ENCODE measurements around the gene NRCAM. TPM values are rescaled to one million over a fixed set of nuclear protein-coding genes. Genes with fewer than 3 reads are reported as not detected.

NRCAM gene
- total and polyA plus RNA-seq, 2 of the 13 experiments (the other 11 are each of a cell fraction or from before 2014, with no cell fraction given): 0.31 to 0.33 TPM

- Histone ChIP-seq H4K20me1 (ENCODE audit: insufficient read depth, low read length) (no peaks in the 10 kb centered on the region), H3K9me3 (ENCODE audit: low read length) (no peaks in the 10 kb centered on the region), H3K79me2 (ENCODE audit: insufficient read depth, low read length) (no peaks in the 10 kb centered on the region), H2AFZ (ENCODE audit: low read length) (no peak overlapping the region), H3K36me3 (replicated peaks in 1 of 2; ENCODE audit: control insufficient read depth in 1 of 2, insufficient read depth in 2 of 2, low read length in 2 of 2) (no peaks in the 10 kb centered on the region; a peak in 2 of 5 replicates), H3K27ac (ENCODE audit: extremely low read length, insufficient read depth, low read length) (no peak overlapping the region), H3K4me3 (replicated peaks in 1 of 3; ENCODE audit: insufficient read depth in 1 of 3, low read depth in 2 of 3, low read length in 3 of 3) (no peak overlapping the region), H3K9ac (ENCODE audit: insufficient read depth, low read depth, low read length) (no peak overlapping the region), H3K4me2 (ENCODE audit: low read depth, low read length) (no peak overlapping the region), H3K27me3 (ENCODE audit: control insufficient read depth in 1 of 2, insufficient read depth in 2 of 2, low read length in 2 of 2) (no peaks in the 10 kb centered on the region), H3K4me1 (ENCODE audit: insufficient read depth, low read length) (no peaks in the 10 kb centered on the region)
- in situ Hi-C loops (cut with HindIII; ENCODE audit: extremely low pct_ligation_motif_present, low pct_unique_long_range_greater_than_20kb) (no loop called here), intact Hi-C loops (cut with micrococcal nuclease; ENCODE audit: unreplicated experiment) (loop anchor here (1.0 to 2.0 kb wide), 2 partner anchors 44 to 316 kb away; no protein-coding TSS in a partner anchor)
- ChIA-PET CTCF (ENCODE audit: low intra/inter-chr PET ratio, low total read pairs) (interaction anchor here (1.3 to 2.1 kb wide), 2 partner anchors 45 to 316 kb away, joined by 3 to 31 read pairs; no protein-coding TSS in a partner anchor), POLR2A (interaction anchor here (0.5 kb wide), 1 partner anchor 28 kb away, joined by 3 read pairs; the partner anchor contains the start of gene PNPLA8)
- WGBS (ENCODE audit: low lambda C conversion rate): 96% methylated on average over 3 of the region's 3 CpGs
- DNase-seq (ENCODE audit: low spot score) (peak; percentile 52), FAIRE-seq (peak; percentile 34), ATAC-seq (no peak; the same call in 2 of the 3 replicates)
- no TSS peak for BruUV-seq (replicated peaks)
- no peak for TF ChIP-seq ZNF570 (CRISPR knock-in tag; IDR thresholded peaks at IDR 0.05; ENCODE audit: borderline replicate concordance)
- TF ChIP-seq THAP7 (CRISPR knock-in tag; IDR thresholded peaks at IDR 0.05): no peak
- TF ChIP-seq RFX3 (CRISPR knock-in tag; IDR thresholded peaks at IDR 0.05): no peak
- TF ChIP-seq MED13 (CRISPR knock-in tag; IDR thresholded peaks at IDR 0.05): no peak
- no peak for TF ChIP-seq NAIF1 (CRISPR knock-in tag; IDR thresholded peaks at IDR 0.05; ENCODE audit: borderline replicate concordance)
- TF ChIP-seq ZNF720 (CRISPR knock-in tag; IDR thresholded peaks at IDR 0.05): no peak
- TF ChIP-seq STAG1 (CRISPR knock-in tag; IDR thresholded peaks at IDR 0.05): peak; percentile 82
- TF ChIP-seq FOXP1 (IDR thresholded peaks at IDR 0.05): no peak
- no peak for TF ChIP-seq FOXP1 (CRISPR knock-in tag; IDR thresholded peaks at IDR 0.05)
- TF ChIP-seq ZNF580 (CRISPR knock-in tag; IDR thresholded peaks at IDR 0.05; ENCODE audit: borderline replicate concordance, low read depth): no peak
- TF ChIP-seq, protein P1, sequence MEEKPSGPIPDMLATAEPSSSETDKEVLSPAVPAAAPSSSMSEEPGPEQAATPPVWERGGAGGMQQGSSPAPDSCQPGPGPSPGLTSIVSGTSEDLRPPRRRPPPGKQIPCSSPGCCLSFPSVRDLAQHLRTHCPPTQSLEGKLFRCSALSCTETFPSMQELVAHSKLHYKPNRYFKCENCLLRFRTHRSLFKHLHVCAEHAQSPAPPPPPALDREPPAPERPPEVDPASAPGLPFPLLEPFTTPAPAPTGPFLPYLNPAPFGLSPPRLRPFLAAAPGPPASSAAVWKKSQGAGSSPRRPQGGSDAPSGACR (CRISPR knock-in tag; IDR thresholded peaks at IDR 0.05): no peak
- no peak for TF ChIP-seq POLR2AphosphoS5 (IDR thresholded peaks at IDR 0.05; ENCODE audit: low read depth, low read length)
- no peak for TF ChIP-seq ZSCAN29 (CRISPR knock-in tag; conservative IDR thresholded peaks at IDR 0.05)
- TF ChIP-seq, protein P2, sequence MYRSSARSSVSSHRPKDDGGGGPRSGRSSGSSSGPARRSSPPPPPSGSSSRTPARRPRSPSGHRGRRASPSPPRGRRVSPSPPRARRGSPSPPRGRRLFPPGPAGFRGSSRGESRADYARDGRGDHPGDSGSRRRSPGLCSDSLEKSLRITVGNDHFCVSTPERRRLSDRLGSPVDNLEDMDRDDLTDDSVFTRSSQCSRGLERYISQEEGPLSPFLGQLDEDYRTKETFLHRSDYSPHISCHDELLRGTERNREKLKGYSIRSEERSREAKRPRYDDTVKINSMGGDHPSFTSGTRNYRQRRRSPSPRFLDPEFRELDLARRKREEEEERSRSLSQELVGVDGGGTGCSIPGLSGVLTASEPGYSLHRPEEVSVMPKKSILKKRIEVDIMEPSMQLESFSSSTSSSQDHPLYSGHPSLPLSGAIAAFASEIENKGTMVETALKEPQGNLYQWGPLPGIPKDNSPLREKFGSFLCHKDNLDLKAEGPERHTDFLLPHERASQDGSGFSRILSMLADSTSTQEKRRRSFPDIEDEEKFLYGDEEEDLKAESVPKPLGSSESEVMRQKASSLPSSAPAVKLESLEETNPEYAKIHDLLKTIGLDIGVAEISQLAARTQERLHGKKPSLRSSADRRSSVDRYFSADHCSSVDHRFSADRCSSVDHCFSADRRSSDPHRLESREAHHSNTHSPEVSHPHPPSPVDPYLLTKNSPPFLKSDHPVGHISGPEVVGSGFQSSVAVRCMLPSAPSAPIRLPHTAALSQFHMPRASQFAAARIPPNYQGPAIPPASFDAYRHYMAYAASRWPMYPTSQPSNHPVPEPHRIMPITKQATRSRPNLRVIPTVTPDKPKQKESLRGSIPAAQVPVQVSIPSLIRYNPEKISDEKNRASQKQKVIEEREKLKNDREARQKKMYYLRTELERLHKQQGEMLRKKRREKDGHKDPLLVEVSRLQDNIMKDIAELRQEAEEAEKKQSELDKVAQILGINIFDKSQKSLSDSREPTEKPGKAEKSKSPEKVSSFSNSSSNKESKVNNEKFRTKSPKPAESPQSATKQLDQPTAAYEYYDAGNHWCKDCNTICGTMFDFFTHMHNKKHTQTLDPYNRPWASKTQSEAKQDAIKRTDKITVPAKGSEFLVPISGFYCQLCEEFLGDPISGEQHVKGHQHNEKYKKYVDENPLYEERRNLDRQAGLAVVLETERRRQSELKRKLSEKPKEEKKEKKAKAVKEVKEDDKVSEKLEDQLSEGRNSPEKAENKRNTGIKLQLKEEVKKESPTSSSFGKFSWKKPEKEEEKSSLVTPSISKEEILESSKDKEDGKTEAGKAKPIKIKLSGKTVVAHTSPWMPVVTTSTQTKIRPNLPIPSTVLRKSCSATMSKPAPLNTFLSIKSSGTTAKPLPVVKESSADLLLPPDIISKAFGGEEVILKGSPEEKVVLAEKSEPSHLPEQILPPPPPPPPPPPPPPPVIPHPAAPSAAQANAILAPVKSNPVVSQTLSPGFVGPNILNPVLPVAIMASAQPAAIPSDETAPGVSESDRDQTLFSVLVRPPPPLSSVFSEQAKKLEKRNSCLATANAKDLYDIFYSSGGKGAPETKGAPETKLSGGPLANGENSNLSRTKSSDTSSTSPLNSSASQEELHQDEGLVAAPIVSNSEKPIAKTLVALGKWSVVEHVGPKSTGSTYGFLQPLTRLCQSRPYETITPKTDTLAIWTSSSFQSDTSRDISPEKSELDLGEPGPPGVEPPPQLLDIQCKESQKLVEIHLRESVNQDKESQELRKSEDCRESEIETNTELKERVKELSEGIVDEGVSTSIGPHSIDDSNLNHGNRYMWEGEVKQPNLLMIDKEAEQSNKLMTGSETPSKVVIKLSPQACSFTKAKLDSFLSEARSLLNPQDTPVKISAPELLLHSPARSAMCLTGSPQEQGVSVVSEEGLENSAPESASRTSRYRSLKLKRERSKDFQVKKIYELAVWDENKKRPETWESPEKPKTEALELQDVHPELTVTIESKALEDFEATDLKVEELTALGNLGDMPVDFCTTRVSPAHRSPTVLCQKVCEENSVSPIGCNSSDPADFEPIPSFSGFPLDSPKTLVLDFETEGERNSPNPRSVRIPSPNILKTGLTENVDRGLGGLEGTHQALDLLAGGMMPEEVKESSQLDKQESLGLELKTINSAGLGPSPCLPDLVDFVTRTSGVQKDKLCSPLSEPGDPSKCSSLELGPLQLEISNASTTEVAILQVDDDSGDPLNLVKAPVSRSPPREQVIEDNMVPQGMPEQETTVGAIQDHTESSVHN (CRISPR knock-in tag; IDR thresholded peaks at IDR 0.05): no peak
These were observed 41.0 kb upstream of the NRCAM start for GRCh38 chr7:108497082-108497725.

All from HepG2 (cell line).